Measurements from ENCODE around the gene CD164. TPM values are rescaled to one million over a fixed set of nuclear protein-coding genes. Genes with fewer than 3 reads are reported as not detected.
"Not testable (repeated sequence)": the region's sequence is repeated elsewhere in the genome, so short reads cannot be mapped to it uniquely, and the experiment has no call there.

CD164 gene
- total RNA-seq, 1 donor from 2014 or later = 262 TPM

- H3K4me3 Mint-ChIP-seq (ENCODE audit: low read depth) = no peak overlapping the region
- no peak for TF ChIP-seq CTCF (IDR thresholded peaks at IDR 0.05; ENCODE audit: unreplicated experiment)
- H3K9me3 Mint-ChIP-seq (ENCODE audit: low read depth) = no peaks in the 10 kb centered on the region
- no peaks in the 10 kb centered on the region for H3K27me3 Mint-ChIP-seq
- peaks cover 12% of the 10 kb centered on the region for H3K4me1 Mint-ChIP-seq (ENCODE audit: low read depth)
- H3K27ac Mint-ChIP-seq = no peak overlapping the region
- H3K36me3 Mint-ChIP-seq (ENCODE audit: insufficient read depth) = no peaks in the 10 kb centered on the region
- no peak for DNase-seq (ENCODE audit: low spot score, unreplicated experiment)
These were observed 42.2 kb downstream of the CD164 start for GRCh38 chr6:109339906-109340678.

GRCh38 chr6:109336221-109336961 is 45.9 kb downstream of the CD164 start:
- Mint-ChIP-seq H3K27me3 (no peaks in the 10 kb centered on the region), H3K4me1 (ENCODE audit: low read depth) (no peaks in the 10 kb centered on the region), H3K36me3 (ENCODE audit: insufficient read depth) (no peaks in the 10 kb centered on the region), H3K4me3 (ENCODE audit: low read depth) (no peak overlapping the region), H3K27ac (no peak overlapping the region), H3K9me3 (ENCODE audit: low read depth) (no peaks in the 10 kb centered on the region)
- TF ChIP-seq CTCF (IDR thresholded peaks at IDR 0.05; ENCODE audit: unreplicated experiment) = no peak
- no peak for DNase-seq (ENCODE audit: low spot score, unreplicated experiment)

GRCh38 chr6:109333870-109334269 is 48.4 kb downstream of the CD164 start:
- H3K36me3 Mint-ChIP-seq (ENCODE audit: insufficient read depth); H3K9me3 Mint-ChIP-seq (ENCODE audit: low read depth); H3K27me3 Mint-ChIP-seq; DNase-seq (ENCODE audit: low spot score, unreplicated experiment); H3K4me3 Mint-ChIP-seq (ENCODE audit: low read depth); H3K27ac Mint-ChIP-seq; H3K4me1 Mint-ChIP-seq (ENCODE audit: low read depth): not testable (repeated sequence)

- DNase-seq (ENCODE audit: low spot score, unreplicated experiment) = no peak
- Mint-ChIP-seq H3K36me3 (ENCODE audit: insufficient read depth) (no peaks in the 10 kb centered on the region), H3K4me3 (ENCODE audit: low read depth) (no peak overlapping the region), H3K27ac (no peak overlapping the region), H3K27me3 (no peaks in the 10 kb centered on the region), H3K9me3 (ENCODE audit: low read depth) (no peaks in the 10 kb centered on the region), H3K4me1 (ENCODE audit: low read depth) (no peaks in the 10 kb centered on the region)
- TF ChIP-seq CTCF (IDR thresholded peaks at IDR 0.05; ENCODE audit: unreplicated experiment) = no peak
These were observed 49.5 kb downstream of the CD164 start for GRCh38 chr6:109332748-109333147.

GRCh38 chr6:109331081-109331480 is 51.2 kb downstream of the CD164 start:
- no peak for DNase-seq (ENCODE audit: low spot score, unreplicated experiment)
- Mint-ChIP-seq H3K27ac (no peak overlapping the region), H3K4me1 (ENCODE audit: low read depth) (no peaks in the 10 kb centered on the region), H3K27me3 (no peaks in the 10 kb centered on the region), H3K9me3 (ENCODE audit: low read depth) (peaks cover 2% of the 10 kb centered on the region), H3K36me3 (ENCODE audit: insufficient read depth) (no peaks in the 10 kb centered on the region), H3K4me3 (ENCODE audit: low read depth) (no peak overlapping the region)
- no peak for TF ChIP-seq CTCF (IDR thresholded peaks at IDR 0.05; ENCODE audit: unreplicated experiment)
